ENCODE data around the gene CLASRP.

DNA sequence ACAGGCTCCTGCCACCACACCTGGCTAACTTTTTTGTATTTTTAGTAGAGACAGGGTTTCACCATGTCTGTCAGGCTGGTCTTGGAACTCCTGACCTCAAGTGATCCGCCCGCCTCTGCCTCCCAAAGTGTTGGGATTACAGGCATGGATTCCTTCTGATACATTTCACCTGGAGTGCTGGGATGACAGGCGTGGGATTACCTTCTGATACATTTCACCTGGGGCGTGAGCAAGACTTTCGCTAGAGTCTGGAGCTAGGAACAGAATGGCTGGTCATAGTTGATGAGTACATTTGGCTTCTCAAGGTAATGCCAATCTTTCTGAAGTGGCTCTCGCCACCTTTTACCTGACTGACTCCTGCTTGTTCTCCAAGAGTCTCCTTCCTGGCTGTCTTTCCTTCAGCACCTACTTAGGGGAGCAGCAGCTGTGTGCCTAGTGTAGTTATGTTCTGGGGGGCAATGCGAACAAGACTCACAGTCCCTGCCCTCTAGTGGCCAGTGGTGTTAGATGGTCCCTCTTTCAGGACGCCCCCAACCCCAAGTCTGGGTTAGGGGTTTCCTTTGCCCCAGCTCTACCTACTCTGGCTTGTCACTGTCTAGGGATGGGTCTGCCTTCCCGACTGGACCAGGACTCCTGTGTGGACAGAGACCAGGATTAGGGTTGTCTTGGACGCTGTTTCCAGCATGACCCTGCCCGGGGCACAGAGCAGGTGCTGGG, 73.4 kb downstream of the CLASRP start:
- TF ChIP-seq, protein P1, sequence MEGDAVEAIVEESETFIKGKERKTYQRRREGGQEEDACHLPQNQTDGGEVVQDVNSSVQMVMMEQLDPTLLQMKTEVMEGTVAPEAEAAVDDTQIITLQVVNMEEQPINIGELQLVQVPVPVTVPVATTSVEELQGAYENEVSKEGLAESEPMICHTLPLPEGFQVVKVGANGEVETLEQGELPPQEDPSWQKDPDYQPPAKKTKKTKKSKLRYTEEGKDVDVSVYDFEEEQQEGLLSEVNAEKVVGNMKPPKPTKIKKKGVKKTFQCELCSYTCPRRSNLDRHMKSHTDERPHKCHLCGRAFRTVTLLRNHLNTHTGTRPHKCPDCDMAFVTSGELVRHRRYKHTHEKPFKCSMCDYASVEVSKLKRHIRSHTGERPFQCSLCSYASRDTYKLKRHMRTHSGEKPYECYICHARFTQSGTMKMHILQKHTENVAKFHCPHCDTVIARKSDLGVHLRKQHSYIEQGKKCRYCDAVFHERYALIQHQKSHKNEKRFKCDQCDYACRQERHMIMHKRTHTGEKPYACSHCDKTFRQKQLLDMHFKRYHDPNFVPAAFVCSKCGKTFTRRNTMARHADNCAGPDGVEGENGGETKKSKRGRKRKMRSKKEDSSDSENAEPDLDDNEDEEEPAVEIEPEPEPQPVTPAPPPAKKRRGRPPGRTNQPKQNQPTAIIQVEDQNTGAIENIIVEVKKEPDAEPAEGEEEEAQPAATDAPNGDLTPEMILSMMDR (IDR thresholded peaks at IDR 0.05; ENCODE audit: insufficient read depth, low read length, poor library complexity, severe bottlenecking): no peak
- TF ChIP-seq EZH2phosphoT487 (conservative IDR thresholded peaks at IDR 0.05; ENCODE audit: low read length): no peak

Data from SU-DHL-6 (cell line).